ENCODE results near the gene TSGA10IP.

The TSGA10IP gene

GRCh38 chr11:66008095-66008467, 62.8 kb downstream of the TSGA10IP start:
- H3K4me3 ChIP-seq (ENCODE audit: low read length) = no peak overlapping the region
- no peaks in the 10 kb centered on the region for H3K9me2 ChIP-seq (replicated peaks; ENCODE audit: control insufficient read depth, low read length)
- 0 out of 2 replicates have a peak, but pooled peaks cover 5% of the 10 kb centered on the region for H3K27me3 ChIP-seq (ENCODE audit: control insufficient read depth, low read length)
- H4K20me1 ChIP-seq (ENCODE audit: control insufficient read depth, insufficient read depth, low read depth, low read length) = peaks cover 5% of the 10 kb centered on the region; the same call in 1 of the 2 replicates
- TF ChIP-seq CTCF (IDR thresholded peaks at IDR 0.05; ENCODE audit: low read depth, low read length, poor library complexity, severe bottlenecking) (no peak), EZH2phosphoT487 (IDR thresholded peaks at IDR 0.05; ENCODE audit: borderline replicate concordance, low read length) (no peak)
- H3K4me1 ChIP-seq (ENCODE audit: control insufficient read depth, low read length) = peaks cover 6% of the 10 kb centered on the region
- no peak overlapping the region for H3K27ac ChIP-seq (ENCODE audit: low read depth, low read length)
- no peak overlapping the region for H3K4me2 ChIP-seq (ENCODE audit: low read length)
- peaks cover 11% of the 10 kb centered on the region for H3F3A ChIP-seq (ENCODE audit: control insufficient read depth, insufficient read depth)
- peaks cover 14% of the 10 kb centered on the region for H3K79me2 ChIP-seq (ENCODE audit: control insufficient read depth, low read length)
- H3K36me3 ChIP-seq (ENCODE audit: control insufficient read depth, low read length) = peaks cover 26% of the 10 kb centered on the region
- no peaks in the 10 kb centered on the region for H3K9me3 ChIP-seq (ENCODE audit: control insufficient read depth, insufficient read depth, low read length)

GRCh38 chr11:66008468-66009101, 63.3 kb downstream of the TSGA10IP start:
- no peaks in the 10 kb centered on the region for H3K9me2 ChIP-seq (replicated peaks; ENCODE audit: control insufficient read depth, low read length)
- no peaks in the 10 kb centered on the region for H3K9me3 ChIP-seq (ENCODE audit: control insufficient read depth, insufficient read depth, low read length)
- peaks cover under 1% of the 10 kb centered on the region; the same call in 1 of the 2 replicates for H3K4me1 ChIP-seq (ENCODE audit: control insufficient read depth, low read length)
- peaks cover 5% of the 10 kb centered on the region; the same call in 1 of the 2 replicates for H4K20me1 ChIP-seq (ENCODE audit: control insufficient read depth, insufficient read depth, low read depth, low read length)
- peaks cover 22% of the 10 kb centered on the region for H3K36me3 ChIP-seq (ENCODE audit: control insufficient read depth, low read length)
- H3K27ac ChIP-seq (ENCODE audit: low read depth, low read length) = no peak overlapping the region
- H3F3A ChIP-seq (ENCODE audit: control insufficient read depth, insufficient read depth) = peaks cover 11% of the 10 kb centered on the region
- H3K4me2 ChIP-seq (ENCODE audit: low read length) = no peak overlapping the region
- peaks cover 9% of the 10 kb centered on the region for H3K79me2 ChIP-seq (ENCODE audit: control insufficient read depth, low read length)
- TF ChIP-seq EZH2phosphoT487 (IDR thresholded peaks at IDR 0.05; ENCODE audit: borderline replicate concordance, low read length) = no peak
- TF ChIP-seq CTCF (IDR thresholded peaks at IDR 0.05; ENCODE audit: low read depth, low read length, poor library complexity, severe bottlenecking) = no peak
- 0 out of 2 replicates have a peak, but pooled peaks cover 5% of the 10 kb centered on the region for H3K27me3 ChIP-seq (ENCODE audit: control insufficient read depth, low read length)
- no peak overlapping the region for H3K4me3 ChIP-seq (ENCODE audit: low read length)
